Endodermal cell (in vitro differentiated cells): ENCODE results near the gene ACTN3. TPM values are rescaled to one million over a fixed set of nuclear protein-coding genes. Genes with fewer than 3 reads are reported as not detected.

Experiments
- DNase-seq: peaks from one replicate; pipeline ENCODE4 v3.0.0-alpha.2; 2017
- H3K27ac ChIP-seq: 2 replicates; pipeline ENCODE4 v1.5.1; 2013; ENCODE audit warnings: mild to moderate bottlenecking, low read depth, low read length, moderate library complexity
- H3K27me3 ChIP-seq: 2 replicates; pipeline ENCODE4 v1.6.1; 2013; ENCODE audit warnings: mild to moderate bottlenecking, low read length, moderate library complexity; ENCODE audit not compliant: insufficient read depth, control insufficient read depth, poor library complexity, severe bottlenecking
- H3K36me3 ChIP-seq: 2 replicates; pipeline ENCODE4 v1.7.0; 2013; ENCODE audit warnings: mild to moderate bottlenecking, low read length, moderate library complexity; ENCODE audit not compliant: control insufficient read depth, insufficient read depth
- H3K4me1 ChIP-seq: one replicate; pipeline ENCODE4 v1.7.0; 2013; ENCODE audit warnings: low read length; ENCODE audit not compliant: control insufficient read depth, insufficient read depth
- H3K4me3 ChIP-seq: 2 replicates; pipeline ENCODE4 v1.5.1; 2013; ENCODE audit warnings: mild to moderate bottlenecking, low read length, moderate library complexity
- H3K9ac ChIP-seq: 2 replicates; pipeline ENCODE4 v1.6.1; 2013; ENCODE audit warnings: mild to moderate bottlenecking, low read length, moderate library complexity; ENCODE audit not compliant: poor library complexity, severe bottlenecking; ENCODE audit errors: extremely low read depth
- H3K9me3 ChIP-seq: 2 replicates; pipeline ENCODE4 v1.6.1; 2013; ENCODE audit warnings: mild to moderate bottlenecking, low read length, moderate library complexity; ENCODE audit not compliant: control insufficient read depth
- H3K27ac Mint-ChIP-seq: 2 replicates; pipeline ENCODE4 v1.8.0; 2020; ENCODE audit warnings: mixed read lengths
- H3K27me3 Mint-ChIP-seq: 2 replicates; pipeline ENCODE4 v1.8.0; 2021; ENCODE audit warnings: mild to moderate bottlenecking, mixed read lengths; ENCODE audit not compliant: insufficient read depth
- H3K36me3 Mint-ChIP-seq: 2 replicates; pipeline ENCODE4 v1.8.0; 2020; ENCODE audit warnings: low read depth, mixed read lengths
- H3K4me1 Mint-ChIP-seq: 2 replicates; pipeline ENCODE4 v1.8.0; 2020; ENCODE audit warnings: mixed read lengths
- H3K4me3 Mint-ChIP-seq: 2 replicates; pipeline ENCODE4 v1.8.0; 2020; ENCODE audit warnings: mild to moderate bottlenecking, moderate library complexity, mixed read lengths
- H3K9me3 Mint-ChIP-seq: 2 replicates; pipeline ENCODE4 v1.8.0; 2020; ENCODE audit warnings: mild to moderate bottlenecking, mixed read lengths
- CTCF ChIP-seq: fragments of 200-600 bp; sonication (generic); conservative IDR thresholded peaks from 2 replicates; pipeline ENCODE4 v1.5.0; 2021; ENCODE audit warnings: antibody characterized with exemption, mild to moderate bottlenecking
- WGBS, 2 experiments: methylation state at CpG; one replicate each; pipeline versions ENCODE4 v1.1.5 to v1.1.7; 2013; ENCODE audit warnings: missing lambda C conversion rate in 2 of 2, mixed read lengths in 1 of 2; ENCODE audit not compliant: insufficient coverage in 1 of 2, insufficient read length in 1 of 2; 5-methylcytosine and 5-hydroxymethylcytosine counted together
- total RNA-seq, 2 donors: library from RNA; stranded (reverse); fragmentation: NEBNext Ultra II Directional in 1 of 2; extraction: Animal tissue kit (Norgen Biotek cat#: 25700) in 1 of 2; gene quantifications; 2 replicates in 1 of 2; 3 replicates in 1 of 2; pipeline ENCODE4 v1.2.1, GENCODE V29; 2021

Gene ACTN3
- total RNA-seq, 2 donors from 2014 or later, result 1.7 to 5.3 TPM

DNA sequence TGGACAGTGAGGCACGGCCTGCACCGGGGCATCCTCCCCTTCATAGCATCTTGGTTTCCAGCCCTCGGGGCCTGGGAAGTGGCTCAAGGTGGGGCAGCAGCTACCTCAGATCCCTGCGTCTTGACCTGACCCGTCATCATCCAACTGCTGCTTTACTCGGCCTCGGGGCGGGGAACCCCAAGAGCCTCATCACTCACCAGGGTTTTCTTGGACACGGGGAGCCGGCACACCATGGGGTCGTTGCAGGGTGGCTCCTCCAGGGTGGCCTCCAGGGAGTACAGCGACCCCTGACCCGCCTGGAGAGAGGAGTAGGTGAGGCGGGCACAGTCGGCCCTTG, 21.1 kb downstream of the ACTN3 start:
- H3K4me1 Mint-ChIP-seq, result peaks cover 13% of the 10 kb centered on the region
- Histone ChIP-seq H3K36me3 (no peaks in the 10 kb centered on the region), H3K4me1 (peaks cover 6% of the 10 kb centered on the region), H3K9ac (no peak overlapping the region), H3K27me3 (no peaks in the 10 kb centered on the region), H3K4me3 (no peak overlapping the region), H3K9me3 (peaks cover 13% of the 10 kb centered on the region), H3K27ac (no peak overlapping the region)
- 87 to 91% methylated on average over 12 to 15 of the region's 15 CpGs for WGBS, 2 experiments
- no peak for TF ChIP-seq CTCF
- no peak overlapping the region for H3K4me3 Mint-ChIP-seq
- no peaks in the 10 kb centered on the region for H3K36me3 Mint-ChIP-seq
- peaks cover 4% of the 10 kb centered on the region for H3K27me3 Mint-ChIP-seq
- no peak for DNase-seq
- no peak overlapping the region for H3K27ac Mint-ChIP-seq
- H3K9me3 Mint-ChIP-seq, result peaks cover 23% of the 10 kb centered on the region

DNA sequence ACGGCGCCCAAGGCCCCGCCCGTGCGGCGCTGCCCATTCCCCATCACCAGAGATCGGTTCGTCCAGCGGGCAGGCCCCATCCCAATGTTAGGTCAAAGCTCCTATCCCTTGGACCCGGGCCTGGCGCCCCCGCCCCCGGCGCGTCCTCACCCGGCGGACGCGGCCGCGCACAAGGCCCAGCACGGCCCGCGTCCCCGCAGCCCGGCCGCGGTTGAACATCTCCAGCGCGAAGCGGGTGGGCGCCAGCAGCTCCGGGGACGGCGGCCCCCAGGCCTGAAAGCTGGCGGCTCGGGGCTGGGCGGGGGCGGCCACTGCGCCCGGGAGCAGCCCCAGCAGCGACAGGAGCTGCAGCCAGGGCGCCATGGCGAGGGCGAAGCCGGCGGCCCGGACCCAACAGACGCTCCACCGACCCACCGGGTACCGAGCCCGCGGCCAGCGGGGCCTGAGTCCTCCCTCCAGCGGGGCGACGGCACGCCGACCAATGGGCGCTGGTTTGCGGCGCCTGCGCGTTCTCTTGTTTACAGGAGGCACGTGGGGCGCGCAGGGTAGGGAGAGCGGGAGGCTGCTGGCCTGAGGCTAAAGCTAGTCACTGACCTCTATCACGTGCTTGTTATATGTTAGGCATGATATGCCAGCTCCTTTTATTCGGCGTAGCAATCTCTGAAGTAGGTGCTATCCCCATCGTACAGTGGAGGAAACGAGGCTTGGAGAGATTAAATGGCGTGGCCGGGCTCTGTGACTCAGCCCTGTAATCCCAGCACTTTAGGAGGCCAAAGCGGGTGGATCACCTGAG, 21.6 kb downstream of the ACTN3 start, which contains the start of gene CTSF:
Gene CTSF (minus strand): TSS at position 483 of the 793 bp plus-strand sequence. CDS start 120 bp downstream, at position 363.
- DNase-seq, result peak; percentile 70
- Histone ChIP-seq H3K4me3 (no peak within 1 kb of the TSS), H3K36me3 (no peaks in the 10 kb centered on the region), H3K9ac (no peak within 1 kb of the TSS), H3K27me3 (no peaks in the 10 kb centered on the region), H3K9me3 (peaks cover 19% of the 10 kb centered on the region), H3K27ac (no peak within 1 kb of the TSS), H3K4me1 (peaks cover 6% of the 10 kb centered on the region)
- peaks cover 29% of the 10 kb centered on the region for H3K9me3 Mint-ChIP-seq
- H3K4me3 Mint-ChIP-seq, result no peak within 1 kb of the TSS
- H3K27ac Mint-ChIP-seq, result no peak within 1 kb of the TSS
- no peaks in the 10 kb centered on the region for H3K36me3 Mint-ChIP-seq
- TF ChIP-seq CTCF, result no peak
- peaks cover 4% of the 10 kb centered on the region for H3K27me3 Mint-ChIP-seq
- H3K4me1 Mint-ChIP-seq, result peaks cover 13% of the 10 kb centered on the region
- WGBS, 2 experiments, result 77 to 82% methylated on average over 65 to 77 of the region's 77 CpGs

DNA sequence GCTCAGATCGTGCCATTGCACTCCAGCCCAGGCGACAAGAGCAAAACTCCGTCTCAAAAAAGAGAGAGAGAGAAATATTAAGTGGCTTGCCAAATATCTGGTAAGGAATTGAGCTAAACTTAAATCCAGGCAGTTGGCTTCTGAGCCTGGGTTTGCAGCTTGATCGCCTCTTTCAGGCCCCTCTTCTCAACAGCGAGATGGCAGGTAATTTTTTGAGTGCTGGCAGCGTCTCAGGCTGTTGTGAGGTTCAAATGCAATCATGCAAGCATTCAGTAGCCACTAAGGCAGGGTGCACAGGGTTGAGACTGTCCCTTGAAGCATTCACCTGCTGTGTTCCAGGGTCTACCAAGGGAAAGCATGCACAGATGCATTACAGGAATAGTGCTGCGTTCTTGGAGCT, 22.4 kb downstream of the ACTN3 start:
- H3K36me3 Mint-ChIP-seq, result peaks cover 6% of the 10 kb centered on the region
- H3K4me1 Mint-ChIP-seq, result peaks cover 13% of the 10 kb centered on the region
- peaks cover 4% of the 10 kb centered on the region for H3K27me3 Mint-ChIP-seq
- H3K4me3 ChIP-seq, result no peak overlapping the region
- peaks cover 37% of the 10 kb centered on the region for H3K9me3 Mint-ChIP-seq
- H3K36me3 ChIP-seq, result no peaks in the 10 kb centered on the region
- no peak overlapping the region for H3K27ac ChIP-seq
- H3K4me1 ChIP-seq, result peaks cover 6% of the 10 kb centered on the region
- 94 to 95% methylated on average over 7 of the region's 7 CpGs for WGBS, 2 experiments
- H3K27ac Mint-ChIP-seq, result no peak overlapping the region
- no peak for DNase-seq
- no peak overlapping the region for H3K9ac ChIP-seq
- peaks cover 25% of the 10 kb centered on the region for H3K9me3 ChIP-seq
- H3K4me3 Mint-ChIP-seq, result no peak overlapping the region
- no peak for TF ChIP-seq CTCF
- H3K27me3 ChIP-seq, result no peaks in the 10 kb centered on the region
